GM10248 (cell line): Measurements from ENCODE around the gene BORCS6.

ENCODE experiments used
- CTCF ChIA-PET: fragments of 300-600 bp; sonication (Branson Sonifier 250); formaldehyde crosslinking; extraction: SDS; loops from one replicate; lab custom pipeline; 2021; ENCODE audit warnings: antibody characterized with exemption; lab: Yijun Ruan, JAX
- POLR2A ChIA-PET: fragments of 350-650 bp; sonication (Branson Sonifier 250); formaldehyde crosslinking; extraction: SDS; loops from one replicate; lab custom pipeline; 2020; ENCODE audit warnings: antibody characterized with exemption; lab: Yijun Ruan, JAX
- DNase-seq: peaks from one replicate; pipeline ENCODE4 v3.0.0; 2012; ENCODE audit errors: extremely low spot score
- CTCF ChIP-seq: IDR thresholded peaks from 2 replicates; pipeline ENCODE4 v1.5.1; 2012; ENCODE audit warnings: mild to moderate bottlenecking, low read depth; ENCODE audit errors: extremely low read depth, missing control alignments, control extremely low read depth

The BORCS6 gene

GRCh38 chr17:8155231-8155995 is 34.6 kb downstream of the BORCS6 start:
- CTCF ChIA-PET = interaction anchor here (0.6 to 4.4 kb wide), 9 partner anchors 12 to 61 kb away, joined by 3 to 46 read pairs (median 4); partner anchors contain the start of gene ALOXE3
- POLR2A ChIA-PET = interaction anchor here (0.6 to 4.1 kb wide), 5 partner anchors 10 to 320 kb away, joined by 4 to 37 read pairs (median 22); no protein-coding TSS in a partner anchor
- DNase-seq = no peak
- TF ChIP-seq CTCF = no peak

GRCh38 chr17:8154608-8155155 is 35.3 kb downstream of the BORCS6 start:
- CTCF ChIA-PET = interaction anchor here (1.6 to 4.4 kb wide), 2 partner anchors 16 to 36 kb away, joined by 4 to 46 read pairs; no protein-coding TSS in a partner anchor
- POLR2A ChIA-PET = interaction anchor here (0.7 to 4.1 kb wide), 6 partner anchors 10 to 35 kb away, joined by 3 to 37 read pairs (median 6); partner anchors contain the start of genes BORCS6 and HES7
- no peak for TF ChIP-seq CTCF
- DNase-seq = no peak

GRCh38 chr17:8153957-8154607 is 35.9 kb downstream of the BORCS6 start:
- POLR2A ChIA-PET = interaction anchor here (0.6 to 4.1 kb wide), 9 partner anchors 10 to 794 kb away, joined by 3 to 37 read pairs (median 4); partner anchors contain the start of genes BORCS6 and HES7
- DNase-seq = peak; percentile 64
- TF ChIP-seq CTCF = no peak
- CTCF ChIA-PET = interaction anchor here (1.6 to 4.4 kb wide), 2 partner anchors 15 to 35 kb away, joined by 4 to 46 read pairs; no protein-coding TSS in a partner anchor

- ChIA-PET POLR2A (interaction anchor here (0.6 to 4.1 kb wide), 8 partner anchors 11 to 795 kb away, joined by 3 to 37 read pairs (median 5); partner anchors contain the start of genes BORCS6 and HES7), CTCF (interaction anchor here (1.6 to 4.4 kb wide), 2 partner anchors 15 to 34 kb away, joined by 4 to 46 read pairs; no protein-coding TSS in a partner anchor)
- no peak for DNase-seq
- no peak for TF ChIP-seq CTCF
Observed at GRCh38 chr17:8153525-8153956, 36.4 kb downstream of the BORCS6 start.

- CTCF ChIA-PET = interaction anchor here (4.4 kb wide), 1 partner anchor 14 kb away, joined by 46 read pairs; no protein-coding TSS in a partner anchor
Observed at GRCh38 chr17:8153031-8153451, 36.9 kb downstream of the BORCS6 start.

More at GRCh38 chr17:8153031-8153451, 36.9 kb downstream of the BORCS6 start:
- POLR2A ChIA-PET = interaction anchor here (2.3 kb wide), 1 partner anchor 19 kb away, joined by 22 read pairs; no protein-coding TSS in a partner anchor
- DNase-seq = no peak
- TF ChIP-seq CTCF = no peak
